CD4-positive, alpha-beta T cell (primary cell): ENCODE results near the gene HAPLN2. TPM values are rescaled to one million over a fixed set of nuclear protein-coding genes. Genes with fewer than 3 reads are reported as not detected.
A peak's percentile ranks its signal among the peaks of the same experiment; 100 is the strongest.

Source experiments
- ATAC-seq: fragments of 200-7000 bp; cut with Tn5 transposase; one replicate; pipeline ENCODE4 v1.10.0; 2022; ENCODE audit warnings: mild to moderate bottlenecking; ENCODE audit not compliant: poor library complexity
- CTCF ChIA-PET: fragments of 350-600 bp; sonication (Branson Sonifier 250); formaldehyde crosslinking; loops from one replicate; lab custom pipeline; 2021; ENCODE audit warnings: antibody characterized with exemption, inconsistent platforms; lab: Charles Lee
- POLR2A ChIA-PET: fragments of 350-600 bp; sonication (Branson Sonifier 250); formaldehyde crosslinking; loops from one replicate; lab custom pipeline; 2021; ENCODE audit warnings: antibody characterized with exemption, inconsistent platforms; lab: Charles Lee
- DNase-seq, 14 experiments: peaks; one replicate each; pipeline ENCODE4 v3.0.0-alpha.2; 2013 to 2020; ENCODE audit warnings: mixed read lengths in 2 of 14
- H3K27ac ChIP-seq, 2 donors: one replicate each; pipeline versions ENCODE4 v1.5.1 to v1.7.0; 2013; ENCODE audit warnings: low read length in 2 of 2, low read depth in 1 of 2, mild to moderate bottlenecking in 1 of 2
- H3K27me3 ChIP-seq, 2 experiments: 1 replicate in 1 of 2; 2 replicates in 1 of 2; pipeline versions ENCODE4 v1.6.1 to v1.7.0; 2013; ENCODE audit warnings: low read length in 2 of 2, control low read depth in 1 of 2, mild to moderate bottlenecking in 1 of 2, moderate library complexity in 1 of 2; ENCODE audit not compliant: insufficient read depth in 2 of 2, control insufficient read depth in 1 of 2
- H3K36me3 ChIP-seq: one replicate; pipeline ENCODE4 v1.6.1; 2013; ENCODE audit warnings: low read length, control low read depth; ENCODE audit not compliant: insufficient read depth
- H3K4me1 ChIP-seq: one replicate; pipeline ENCODE4 v1.6.1; 2013; ENCODE audit warnings: low read length, control low read depth; ENCODE audit not compliant: insufficient read depth
- H3K4me3 ChIP-seq: one replicate; pipeline ENCODE4 v1.5.1; 2013; ENCODE audit warnings: mild to moderate bottlenecking, low read length, moderate library complexity
- H3K9me3 ChIP-seq, 2 experiments: 1 replicate in 1 of 2; 2 replicates in 1 of 2; pipeline versions ENCODE4 v1.6.1 to v1.7.0; 2013; ENCODE audit warnings: low read length in 2 of 2, mild to moderate bottlenecking in 2 of 2, control low read depth in 1 of 2, moderate library complexity in 1 of 2; ENCODE audit not compliant: control insufficient read depth in 1 of 2, insufficient read depth in 1 of 2
- H3K27ac Mint-ChIP-seq: one replicate; pipeline ENCODE4 v1.8.0; 2020; ENCODE audit warnings: mixed read lengths
- H3K27me3 Mint-ChIP-seq: one replicate; pipeline ENCODE4 v1.8.0; 2021; ENCODE audit warnings: mixed read lengths
- H3K36me3 Mint-ChIP-seq: one replicate; pipeline ENCODE4 v1.8.0; 2021; ENCODE audit warnings: low read depth, mixed read lengths
- H3K4me1 Mint-ChIP-seq: one replicate; pipeline ENCODE4 v1.8.0; 2021; ENCODE audit warnings: low read depth, mixed read lengths
- H3K4me3 Mint-ChIP-seq: one replicate; pipeline ENCODE4 v1.8.0; 2020; ENCODE audit warnings: mild to moderate bottlenecking, mixed read lengths
- H3K9me3 Mint-ChIP-seq: one replicate; pipeline ENCODE4 v1.8.0; 2020; ENCODE audit warnings: mixed read lengths
- CTCF ChIP-seq: fragments of 200-600 bp; IDR thresholded peaks from one replicate; pipeline ENCODE4 v1.8.0; 2022; ENCODE audit warnings: antibody characterized with exemption, mild to moderate bottlenecking
- intact Hi-C, 2 experiments: fragments of 100-400 bp; cut with DNase I in 1 of 2; cut with micrococcal nuclease in 1 of 2; formaldehyde crosslinking; loops; one replicate each; pipeline versions ENCODE4 v1.15.1 to v1.9.0; 2023 to 2025; cut with DNase I, micrococcal nuclease
- total RNA-seq, 174 experiments: library from RNA in 2 of 174; stranded (reverse) in 2 of 174; gene quantifications; one replicate each; pipeline ENCODE4 v1.2.3 and lab custom pipeline; 2021 to 2026

The HAPLN2 gene
- total RNA-seq, 2 experiments from 2014 or later: 0.44 to 0.56 TPM

GRCh38 chr1:156660752-156661112 lies 41.5 kb downstream of the HAPLN2 start:
- POLR2A ChIA-PET: interaction anchor here (0.8 to 2.0 kb wide), 3 partner anchors 36 to 68 kb away, joined by 3 to 6 read pairs (median 4); partner anchors contain the start of genes ISG20L2 and METTL25B
- DNase-seq (no peak), ATAC-seq (no peak)
- no peaks in the 10 kb centered on the region for H3K9me3 ChIP-seq
- peaks cover 24% of the 10 kb centered on the region for H3K27me3 Mint-ChIP-seq
- TF ChIP-seq CTCF: no peak
- H3K4me3 ChIP-seq: no peak overlapping the region
- no peaks in the 10 kb centered on the region for H3K36me3 ChIP-seq
- CTCF ChIA-PET: interaction anchor here (0.6 to 3.7 kb wide), 6 partner anchors 28 to 66 kb away, joined by 3 to 25 read pairs (median 4); no protein-coding TSS in a partner anchor
- no peak overlapping the region for H3K27ac ChIP-seq
- H3K27me3 ChIP-seq: peaks cover 14 to 16% of the 10 kb centered on the region in 2 experiments
- intact Hi-C loops: loop anchor here (1.0 to 2.0 kb wide), 2 partner anchors 66 kb away; no protein-coding TSS in a partner anchor
- peaks cover 56% of the 10 kb centered on the region for H3K4me1 Mint-ChIP-seq
- H3K27ac Mint-ChIP-seq: peak overlapping the region; percentile 21
- no peaks in the 10 kb centered on the region for H3K9me3 Mint-ChIP-seq
- H3K36me3 Mint-ChIP-seq: no peaks in the 10 kb centered on the region
- no peak overlapping the region for H3K4me3 Mint-ChIP-seq
- peaks cover 60% of the 10 kb centered on the region for H3K4me1 ChIP-seq

- Mint-ChIP-seq H3K4me1 (peaks cover 46% of the 10 kb centered on the region), H3K27me3 (peaks cover 10% of the 10 kb centered on the region), H3K36me3 (no peaks in the 10 kb centered on the region), H3K4me3 (no peak overlapping the region), H3K27ac (peak overlapping the region; percentile 9), H3K9me3 (no peaks in the 10 kb centered on the region)
- ChIA-PET POLR2A (interaction anchor here (0.8 kb wide), 1 partner anchor 19 kb away, joined by 3 read pairs; no protein-coding TSS in a partner anchor), CTCF (interaction anchor here (2.8 to 3.7 kb wide), 2 partner anchors 27 to 64 kb away, joined by 11 to 25 read pairs; no protein-coding TSS in a partner anchor)
- ATAC-seq: no peak
- Histone ChIP-seq H3K4me1 (peaks cover 48% of the 10 kb centered on the region), H3K27ac (no peak overlapping the region), H3K9me3 (no peaks in the 10 kb centered on the region), H3K27me3 (peaks cover 0 to 2% of the 10 kb centered on the region in 2 experiments), H3K36me3 (no peaks in the 10 kb centered on the region), H3K4me3 (no peak overlapping the region)
- intact Hi-C loops: no loop called here
- DNase-seq: no peak
- TF ChIP-seq CTCF: no peak
These were observed 43.0 kb downstream of the HAPLN2 start for GRCh38 chr1:156662005-156662799.

- Mint-ChIP-seq H3K36me3 (no peaks in the 10 kb centered on the region), H3K4me3 (no peak overlapping the region), H3K27me3 (peaks cover 5% of the 10 kb centered on the region), H3K9me3 (no peaks in the 10 kb centered on the region), H3K4me1 (peaks cover 41% of the 10 kb centered on the region), H3K27ac (no peak overlapping the region)
- Histone ChIP-seq H3K4me1 (peaks cover 43% of the 10 kb centered on the region), H3K27ac (no peak overlapping the region), H3K4me3 (no peak overlapping the region), H3K36me3 (no peaks in the 10 kb centered on the region), H3K27me3 (no peaks in the 10 kb centered on the region), H3K9me3 (no peaks in the 10 kb centered on the region)
- no peak for TF ChIP-seq CTCF
- DNase-seq: no peak
- ATAC-seq: no peak
- POLR2A ChIA-PET: no interaction called here
- intact Hi-C loops: no loop called here
- CTCF ChIA-PET: no interaction called here
These were observed 43.5 kb downstream of the HAPLN2 start for GRCh38 chr1:156662800-156663055.
